Astrocyte (in vitro differentiated cells and primary cell): ENCODE measurements around the gene AUTS2. TPM values are rescaled to one million over a fixed set of nuclear protein-coding genes. Genes with fewer than 3 reads are reported as not detected.

Source experiments
- DNase-seq: peaks from one replicate; pipeline ENCODE4 v3.0.0-alpha.2; 2010; ENCODE audit warnings: low read depth
- FAIRE-seq: peaks from 2 replicates; lab custom pipeline; 2011; peaks lifted over from hg19 to GRCh38; lab: Jason Lieb, UNC
- H2AFZ ChIP-seq: 2 replicates; pipeline ENCODE4 v1.6.0; 2012; ENCODE audit warnings: low read depth, low read length, inconsistent platforms
- H3K27ac ChIP-seq: 2 replicates; pipeline ENCODE4 v1.5.1; 2011; ENCODE audit warnings: low read depth, low read length, inconsistent platforms
- H3K27me3 ChIP-seq: 2 replicates; pipeline ENCODE4 v1.6.0; 2011; ENCODE audit warnings: low read length, inconsistent platforms; ENCODE audit not compliant: insufficient read depth
- H3K36me3 ChIP-seq: 2 replicates; pipeline ENCODE4 v1.5.1; 2011; ENCODE audit warnings: low read length, inconsistent platforms; ENCODE audit not compliant: insufficient read depth
- H3K4me1 ChIP-seq: 2 replicates; pipeline ENCODE4 v1.5.1; 2011; ENCODE audit warnings: low read length, inconsistent platforms; ENCODE audit not compliant: insufficient read depth
- H3K4me2 ChIP-seq: 2 replicates; pipeline ENCODE4 v1.6.0; 2012; ENCODE audit warnings: low read length, inconsistent platforms
- H3K4me3 ChIP-seq: 2 replicates; pipeline ENCODE4 v1.5.1; 2011; ENCODE audit warnings: low read depth, mild to moderate bottlenecking, low read length, inconsistent platforms; ENCODE audit not compliant: insufficient read depth
- H3K79me2 ChIP-seq: 2 replicates; pipeline ENCODE4 v1.6.0; 2012; ENCODE audit warnings: mild to moderate bottlenecking, low read length, inconsistent platforms; ENCODE audit not compliant: insufficient read depth
- H3K9ac ChIP-seq: 2 replicates; pipeline ENCODE4 v1.6.0; 2012; ENCODE audit warnings: mild to moderate bottlenecking, low read length, inconsistent platforms
- H3K9me3 ChIP-seq: 2 replicates; pipeline ENCODE4 v1.5.1; 2012; ENCODE audit warnings: low read depth, mild to moderate bottlenecking, low read length, inconsistent platforms; ENCODE audit not compliant: insufficient read depth
- H4K20me1 ChIP-seq: 2 replicates; pipeline ENCODE4 v1.6.0; 2012; ENCODE audit warnings: low read length, inconsistent platforms; ENCODE audit not compliant: insufficient read depth
- H3K27ac Mint-ChIP-seq: one replicate; pipeline ENCODE4 v1.8.0; 2021; ENCODE audit warnings: mild to moderate bottlenecking, mixed read lengths; ENCODE audit not compliant: unreplicated experiment
- H3K27me3 Mint-ChIP-seq: one replicate; pipeline ENCODE4 v1.8.0; 2021; ENCODE audit warnings: low read depth, mixed read lengths; ENCODE audit not compliant: unreplicated experiment
- H3K36me3 Mint-ChIP-seq: one replicate; pipeline ENCODE4 v1.8.0; 2021; ENCODE audit warnings: low read depth, mixed read lengths; ENCODE audit not compliant: unreplicated experiment
- H3K4me1 Mint-ChIP-seq: one replicate; pipeline ENCODE4 v1.8.0; 2021; ENCODE audit warnings: low read depth, mixed read lengths; ENCODE audit not compliant: unreplicated experiment
- H3K4me3 Mint-ChIP-seq: one replicate; pipeline ENCODE4 v1.8.0; 2021; ENCODE audit warnings: mild to moderate bottlenecking, moderate library complexity, mixed read lengths; ENCODE audit not compliant: unreplicated experiment
- H3K9me3 Mint-ChIP-seq: one replicate; pipeline ENCODE4 v1.8.0; 2021; ENCODE audit warnings: mild to moderate bottlenecking, mixed read lengths; ENCODE audit not compliant: unreplicated experiment
- CTCF ChIP-seq: IDR thresholded peaks from 2 replicates; pipeline ENCODE4 v1.5.1; 2011; ENCODE audit warnings: low read depth, mild to moderate bottlenecking, inconsistent platforms, low read length, moderate library complexity; ENCODE audit not compliant: insufficient read depth
- EZH2 ChIP-seq: IDR thresholded peaks from 2 replicates; pipeline ENCODE4 v1.6.1; 2012; ENCODE audit warnings: mild to moderate bottlenecking, low read length, inconsistent platforms; ENCODE audit not compliant: insufficient read depth
- total RNA-seq: library from RNA; stranded (reverse); gene quantifications from 2 replicates; pipeline ENCODE4 v1.2.1, GENCODE V29; 2021

Gene AUTS2
- total RNA-seq, 1 donor from 2014 or later: 73.2 TPM

DNA sequence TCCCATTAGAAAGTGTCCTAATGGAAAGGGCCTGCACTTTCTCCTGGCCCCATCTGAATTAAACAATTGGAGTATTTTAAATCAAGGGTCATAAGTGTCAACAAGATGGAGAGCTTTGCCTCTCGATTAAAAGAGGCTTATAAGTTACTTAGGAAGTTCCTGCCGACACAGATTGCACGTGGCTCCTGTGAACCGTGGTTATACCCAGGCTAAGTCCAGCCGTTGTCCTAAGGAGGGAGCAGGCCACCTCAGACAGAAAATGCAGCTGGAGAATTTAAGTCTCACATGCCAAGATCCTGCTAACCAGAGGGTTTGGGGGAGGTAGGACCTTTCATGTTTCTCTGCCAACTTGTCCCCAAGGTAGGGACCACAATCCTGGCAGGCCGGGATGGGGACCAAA is 907.2 kb downstream of the AUTS2 start:
- Histone ChIP-seq H2AFZ (no peak overlapping the region), H3K9ac (no peak overlapping the region), H3K4me3 (no peak overlapping the region), H4K20me1 (no peaks in the 10 kb centered on the region), H3K79me2 (no peaks in the 10 kb centered on the region), H3K27me3 (no peaks in the 10 kb centered on the region), H3K36me3 (no peaks in the 10 kb centered on the region), H3K4me1 (no peaks in the 10 kb centered on the region), H3K4me2 (no peak overlapping the region), H3K27ac (no peak overlapping the region), H3K9me3 (no peaks in the 10 kb centered on the region)
- Mint-ChIP-seq H3K9me3 (peaks cover 2% of the 10 kb centered on the region), H3K4me3 (no peak overlapping the region), H3K36me3 (peaks cover 4% of the 10 kb centered on the region), H3K27ac (no peak overlapping the region), H3K4me1 (no peaks in the 10 kb centered on the region), H3K27me3 (no peaks in the 10 kb centered on the region)
- no peak for FAIRE-seq
- no peak for DNase-seq
- no peak for TF ChIP-seq EZH2
- TF ChIP-seq CTCF: no peak

DNA sequence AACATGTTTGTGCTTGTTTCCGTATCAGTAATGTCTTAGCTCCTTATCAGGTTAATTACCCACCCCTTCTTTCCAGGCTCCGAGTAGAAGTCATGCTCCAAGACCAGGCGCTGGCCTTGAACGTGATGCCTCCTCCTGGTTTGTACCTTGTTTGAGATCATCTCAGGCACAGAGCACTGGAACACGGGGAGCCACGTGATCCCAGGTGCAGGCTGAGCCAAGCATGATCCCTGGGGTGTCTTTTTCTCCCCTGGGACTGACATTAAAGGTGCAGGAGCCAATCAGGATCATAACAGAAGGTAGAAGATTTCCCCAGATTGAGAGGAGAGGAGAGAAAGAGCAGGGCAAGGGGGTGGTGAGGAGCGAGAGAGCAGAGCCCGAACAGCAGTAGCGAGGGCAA is 907.6 kb downstream of the AUTS2 start:
- no peaks in the 10 kb centered on the region for H3K79me2 ChIP-seq
- H3K36me3 Mint-ChIP-seq: peaks cover 4% of the 10 kb centered on the region
- H3K27me3 Mint-ChIP-seq: no peaks in the 10 kb centered on the region
- H3K4me3 Mint-ChIP-seq: no peak overlapping the region
- no peaks in the 10 kb centered on the region for H3K27me3 ChIP-seq
- no peaks in the 10 kb centered on the region for H3K9me3 ChIP-seq
- FAIRE-seq: no peak
- H3K9me3 Mint-ChIP-seq: peaks cover 2% of the 10 kb centered on the region
- TF ChIP-seq EZH2 (no peak), CTCF (no peak)
- H3K27ac ChIP-seq: no peak overlapping the region
- H3K27ac Mint-ChIP-seq: no peak overlapping the region
- no peak overlapping the region for H3K4me2 ChIP-seq
- H2AFZ ChIP-seq: no peak overlapping the region
- H3K4me1 ChIP-seq: no peaks in the 10 kb centered on the region
- no peak overlapping the region for H3K9ac ChIP-seq
- no peaks in the 10 kb centered on the region for H4K20me1 ChIP-seq
- H3K4me1 Mint-ChIP-seq: no peaks in the 10 kb centered on the region
- no peak for DNase-seq
- no peak overlapping the region for H3K4me3 ChIP-seq
- no peaks in the 10 kb centered on the region for H3K36me3 ChIP-seq

- Histone ChIP-seq H3K9me3 (no peaks in the 10 kb centered on the region), H3K4me1 (no peaks in the 10 kb centered on the region), H3K4me2 (no peak overlapping the region), H3K27me3 (no peaks in the 10 kb centered on the region), H2AFZ (no peak overlapping the region), H3K36me3 (no peaks in the 10 kb centered on the region), H3K4me3 (no peak overlapping the region), H4K20me1 (no peaks in the 10 kb centered on the region), H3K27ac (no peak overlapping the region), H3K9ac (no peak overlapping the region), H3K79me2 (no peaks in the 10 kb centered on the region)
- TF ChIP-seq CTCF: no peak
- no peak for TF ChIP-seq EZH2
- DNase-seq: no peak
- Mint-ChIP-seq H3K9me3 (peaks cover 2% of the 10 kb centered on the region), H3K27ac (no peak overlapping the region), H3K36me3 (peaks cover 4% of the 10 kb centered on the region), H3K4me3 (no peak overlapping the region), H3K4me1 (no peaks in the 10 kb centered on the region), H3K27me3 (no peaks in the 10 kb centered on the region)
- no peak for FAIRE-seq
Measured at GRCh38 chr7:70506434-70506833, 908.2 kb downstream of the AUTS2 start.
